ENCODE data around the gene CDX2. TPM values are rescaled to one million over a fixed set of nuclear protein-coding genes. Genes with fewer than 3 reads are reported as not detected.

CDX2 gene
- total and polyA plus RNA-seq, 2 donors (not counting 1 experiment from before 2014, with no cell fraction given), result not detected

DNA sequence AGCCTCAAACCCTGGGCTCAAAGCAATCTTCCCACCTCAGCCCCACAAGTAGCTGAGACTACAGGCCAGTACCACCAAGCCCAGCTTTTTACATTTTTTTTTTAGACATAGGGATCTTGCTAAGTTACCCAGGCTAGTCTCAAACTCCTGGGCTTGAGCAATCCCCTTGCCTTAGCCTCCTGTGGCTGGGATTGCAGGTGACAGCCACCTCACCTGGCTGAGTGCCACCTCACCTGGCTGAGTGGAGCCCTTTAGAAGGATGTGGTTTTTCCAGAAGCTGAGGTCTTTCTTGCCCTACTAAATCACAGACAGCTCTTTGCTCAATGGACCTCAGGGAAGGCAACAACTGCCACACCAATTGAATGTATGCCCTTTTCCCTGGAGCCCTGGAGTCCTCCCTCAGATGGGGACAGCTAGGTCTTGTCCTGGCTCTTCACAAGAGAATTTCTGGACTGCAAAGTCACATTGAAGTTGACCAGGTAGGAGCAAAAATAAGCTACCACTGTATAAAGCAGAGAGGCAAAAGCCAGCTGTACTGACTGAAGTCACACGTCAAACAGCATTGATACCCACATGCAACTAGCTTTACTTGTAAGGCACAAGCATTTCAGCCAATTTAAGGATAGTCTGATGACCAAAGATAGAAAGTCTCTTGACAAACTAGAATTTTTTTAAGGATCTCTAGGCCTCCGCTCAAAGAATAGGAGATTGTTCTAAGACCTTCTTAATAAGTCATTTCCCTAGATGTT is 35.4 kb downstream of the CDX2 start:
- H2AFZ ChIP-seq (ENCODE audit: insufficient read depth, low read depth, low read length, poor library complexity, severe bottlenecking), result no peak overlapping the region
- no peaks in the 10 kb centered on the region for H3K79me2 ChIP-seq (ENCODE audit: control insufficient read depth, insufficient read depth, low read length)
- peaks cover 1 to 6% (median 4%) of the 10 kb centered on the region in 3 donors for H3K9me3 ChIP-seq (ENCODE audit: control extremely low read depth in 1 of 3, control insufficient read depth in 2 of 3, insufficient read depth in 1 of 3, low read length in 2 of 3)
- no peak overlapping the region for H3K27ac Mint-ChIP-seq
- peaks cover 0 to 34% (median 27%) of the 10 kb centered on the region in 4 experiments for H3K27me3 ChIP-seq (replicated peaks in 1 of 4; ENCODE audit: control extremely low read depth in 1 of 4, control insufficient read depth in 3 of 4, insufficient read depth in 4 of 4, low read length in 3 of 4)
- no peak for TF ChIP-seq EZH2 (IDR thresholded peaks at IDR 0.05; ENCODE audit: borderline replicate concordance, insufficient read depth, low read depth, low read length, poor library complexity, severe bottlenecking)
- TF ChIP-seq, protein P1, sequence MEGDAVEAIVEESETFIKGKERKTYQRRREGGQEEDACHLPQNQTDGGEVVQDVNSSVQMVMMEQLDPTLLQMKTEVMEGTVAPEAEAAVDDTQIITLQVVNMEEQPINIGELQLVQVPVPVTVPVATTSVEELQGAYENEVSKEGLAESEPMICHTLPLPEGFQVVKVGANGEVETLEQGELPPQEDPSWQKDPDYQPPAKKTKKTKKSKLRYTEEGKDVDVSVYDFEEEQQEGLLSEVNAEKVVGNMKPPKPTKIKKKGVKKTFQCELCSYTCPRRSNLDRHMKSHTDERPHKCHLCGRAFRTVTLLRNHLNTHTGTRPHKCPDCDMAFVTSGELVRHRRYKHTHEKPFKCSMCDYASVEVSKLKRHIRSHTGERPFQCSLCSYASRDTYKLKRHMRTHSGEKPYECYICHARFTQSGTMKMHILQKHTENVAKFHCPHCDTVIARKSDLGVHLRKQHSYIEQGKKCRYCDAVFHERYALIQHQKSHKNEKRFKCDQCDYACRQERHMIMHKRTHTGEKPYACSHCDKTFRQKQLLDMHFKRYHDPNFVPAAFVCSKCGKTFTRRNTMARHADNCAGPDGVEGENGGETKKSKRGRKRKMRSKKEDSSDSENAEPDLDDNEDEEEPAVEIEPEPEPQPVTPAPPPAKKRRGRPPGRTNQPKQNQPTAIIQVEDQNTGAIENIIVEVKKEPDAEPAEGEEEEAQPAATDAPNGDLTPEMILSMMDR (IDR thresholded peaks at IDR 0.05), result no peak
- WGBS (ENCODE audit: insufficient coverage), result no CpG with 5 or more reads among the region's 2 CpGs
- peaks cover 39% of the 10 kb centered on the region for H3K27me3 Mint-ChIP-seq
- no peak overlapping the region for H3K4me3 ChIP-seq (ENCODE audit: control extremely low read depth in 1 of 5, extremely low read depth in 1 of 5, insufficient read depth in 1 of 5, low read depth in 2 of 5, low read length in 4 of 5)
- no peak for ATAC-seq (ENCODE audit: low read depth)
- H3K27ac ChIP-seq (ENCODE audit: low read length in 2 of 2), result no peak overlapping the region
- no peak overlapping the region for H3K4me3 Mint-ChIP-seq
- no peaks in the 10 kb centered on the region for H3K36me3 ChIP-seq (replicated peaks in 1 of 2; ENCODE audit: control extremely low read depth in 1 of 2, control insufficient read depth in 1 of 2, extremely low read depth in 1 of 2, insufficient read depth in 2 of 2, low read length in 1 of 2)
- ChIA-PET CTCF (interaction anchor here (1.0 to 1.3 kb wide), 3 partner anchors 26 to 572 kb away, joined by 3 read pairs; no protein-coding TSS in a partner anchor), POLR2A (no interaction called here)
- peaks cover 3% of the 10 kb centered on the region for H3K4me1 Mint-ChIP-seq
- no peaks in the 10 kb centered on the region for H4K20me1 ChIP-seq (ENCODE audit: control insufficient read depth, insufficient read depth, low read length, poor library complexity, severe bottlenecking)
- peaks cover 4 to 9% of the 10 kb centered on the region in 2 donors for H3K4me1 ChIP-seq (ENCODE audit: control insufficient read depth in 2 of 2, insufficient read depth in 2 of 2, low read length in 2 of 2)
- no peak overlapping the region for H3K9ac ChIP-seq (ENCODE audit: low read length)
- DNase-seq, result no peak
- intact Hi-C loops (cut with micrococcal nuclease), result no loop called here
- no peak overlapping the region for H3K4me2 ChIP-seq (replicated peaks; ENCODE audit: low read depth, low read length, poor library complexity, severe bottlenecking)
- no peaks in the 10 kb centered on the region for H3K9me3 Mint-ChIP-seq (ENCODE audit: insufficient read depth)

DNA sequence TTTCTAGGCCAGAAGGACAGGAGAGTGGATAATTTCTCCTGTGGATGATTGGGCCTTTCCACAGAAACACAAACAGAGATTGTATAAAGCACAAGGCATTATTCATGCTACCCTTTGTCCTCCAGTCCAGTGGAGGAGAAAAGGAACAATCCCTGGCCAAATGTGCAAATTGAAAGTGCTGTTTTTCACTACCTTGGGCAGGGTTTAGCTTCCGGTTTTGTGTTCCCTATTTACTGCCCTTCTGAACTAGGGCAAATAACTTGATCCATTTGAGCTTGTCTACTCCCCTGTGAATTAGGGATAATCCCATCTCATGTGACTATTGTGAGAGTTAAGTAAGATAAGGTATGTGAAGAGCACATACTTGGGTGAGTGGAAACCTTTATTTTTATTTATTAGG is 36.0 kb downstream of the CDX2 start:
- ChIA-PET POLR2A (no interaction called here), CTCF (interaction anchor here (1.0 to 1.3 kb wide), 3 partner anchors 26 to 571 kb away, joined by 3 read pairs; no protein-coding TSS in a partner anchor)
- DNase-seq, result no peak
- H3K27me3 ChIP-seq (replicated peaks in 1 of 4; ENCODE audit: control extremely low read depth in 1 of 4, control insufficient read depth in 3 of 4, insufficient read depth in 4 of 4, low read length in 3 of 4), result peaks cover 0 to 40% (median 33%) of the 10 kb centered on the region in 4 experiments
- H4K20me1 ChIP-seq (ENCODE audit: control insufficient read depth, insufficient read depth, low read length, poor library complexity, severe bottlenecking), result no peaks in the 10 kb centered on the region
- Mint-ChIP-seq H3K9me3 (ENCODE audit: insufficient read depth) (no peaks in the 10 kb centered on the region), H3K27ac (no peak overlapping the region), H3K4me1 (peaks cover 3% of the 10 kb centered on the region), H3K27me3 (peaks cover 44% of the 10 kb centered on the region), H3K4me3 (no peak overlapping the region)
- H3K9me3 ChIP-seq (ENCODE audit: control extremely low read depth in 1 of 3, control insufficient read depth in 2 of 3, insufficient read depth in 1 of 3, low read length in 2 of 3), result peaks cover 1 to 12% (median 4%) of the 10 kb centered on the region in 3 donors
- H2AFZ ChIP-seq (ENCODE audit: insufficient read depth, low read depth, low read length, poor library complexity, severe bottlenecking), result no peak overlapping the region
- H3K9ac ChIP-seq (ENCODE audit: low read length), result no peak overlapping the region
- no peak overlapping the region for H3K4me3 ChIP-seq (ENCODE audit: control extremely low read depth in 1 of 5, extremely low read depth in 1 of 5, insufficient read depth in 1 of 5, low read depth in 2 of 5, low read length in 4 of 5)
- no peak overlapping the region for H3K4me2 ChIP-seq (replicated peaks; ENCODE audit: low read depth, low read length, poor library complexity, severe bottlenecking)
- TF ChIP-seq EZH2 (IDR thresholded peaks at IDR 0.05; ENCODE audit: borderline replicate concordance, insufficient read depth, low read depth, low read length, poor library complexity, severe bottlenecking), result no peak
- TF ChIP-seq, protein P1 (IDR thresholded peaks at IDR 0.05), result no peak
- 83% methylated on average over 1 of the region's 1 CpG for WGBS (ENCODE audit: insufficient coverage)
- no peak overlapping the region for H3K27ac ChIP-seq (ENCODE audit: low read length in 2 of 2)
- ATAC-seq (ENCODE audit: low read depth), result no peak
- intact Hi-C loops (cut with micrococcal nuclease), result no loop called here
- H3K4me1 ChIP-seq (ENCODE audit: control insufficient read depth in 2 of 2, insufficient read depth in 2 of 2, low read length in 2 of 2), result peaks cover 9 to 15% of the 10 kb centered on the region in 2 donors
- no peaks in the 10 kb centered on the region for H3K36me3 ChIP-seq (replicated peaks in 1 of 2; ENCODE audit: control extremely low read depth in 1 of 2, control insufficient read depth in 1 of 2, extremely low read depth in 1 of 2, insufficient read depth in 2 of 2, low read length in 1 of 2)
- no peaks in the 10 kb centered on the region for H3K79me2 ChIP-seq (ENCODE audit: control insufficient read depth, insufficient read depth, low read length)

Measured in B cell (primary cell).